ENCODE results near the gene MYLK.
"Not testable (repeated sequence)": the region's sequence is repeated elsewhere in the genome, so short reads cannot be mapped to it uniquely, and the experiment has no call there.

The MYLK gene

GRCh38 chr3:123629747-123630047 lies 254.4 kb downstream of the MYLK start:
- no peak overlapping the region for H3K4me3 ChIP-seq (ENCODE audit: low read depth, low read length)

DNA sequence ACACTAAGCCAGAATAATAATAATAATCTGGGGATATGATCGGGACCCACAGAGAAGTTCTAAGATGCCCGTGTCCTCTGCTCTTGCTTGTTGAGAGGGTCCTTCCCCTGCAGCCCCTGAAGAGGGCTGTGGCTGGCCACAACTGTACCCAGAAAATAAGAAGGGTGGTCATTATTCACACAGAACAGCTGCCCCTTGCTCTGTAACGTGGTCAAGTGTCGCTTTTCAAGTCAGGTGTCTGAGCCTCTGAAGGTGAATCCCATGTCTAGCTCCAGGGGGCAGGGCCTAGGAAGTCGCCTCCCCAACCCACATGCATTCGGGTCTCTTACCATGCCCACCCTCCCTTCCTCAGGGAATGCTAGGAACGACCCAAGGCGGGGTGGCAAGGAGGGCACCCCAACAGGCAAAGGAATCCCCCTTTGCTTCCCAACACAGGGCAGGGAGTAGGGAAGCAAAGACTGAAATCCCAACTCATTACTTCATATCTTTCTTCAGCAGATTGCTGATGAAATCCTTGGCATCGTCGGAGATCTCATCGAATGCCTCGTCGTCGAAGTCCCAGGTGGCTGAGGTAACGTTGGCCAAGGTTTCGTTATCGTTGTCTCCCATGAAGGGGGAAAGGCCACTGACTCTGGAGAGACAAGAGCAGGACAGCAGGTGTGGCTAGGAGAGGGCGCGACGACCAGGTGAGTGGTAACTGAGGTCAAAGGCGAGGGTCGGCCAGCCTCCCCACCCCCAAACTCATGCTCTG lies 255.0 kb downstream of the MYLK start:
- H3K4me3 ChIP-seq (ENCODE audit: low read depth, low read length), result no peak overlapping the region

GRCh38 chr3:123627673-123628670 lies 256.2 kb downstream of the MYLK start:
- no peak overlapping the region for H3K4me3 ChIP-seq (ENCODE audit: low read depth, low read length)

GRCh38 chr3:123626881-123627280 lies 257.3 kb downstream of the MYLK start:
- no peak overlapping the region for H3K4me3 ChIP-seq (ENCODE audit: low read depth, low read length)

DNA sequence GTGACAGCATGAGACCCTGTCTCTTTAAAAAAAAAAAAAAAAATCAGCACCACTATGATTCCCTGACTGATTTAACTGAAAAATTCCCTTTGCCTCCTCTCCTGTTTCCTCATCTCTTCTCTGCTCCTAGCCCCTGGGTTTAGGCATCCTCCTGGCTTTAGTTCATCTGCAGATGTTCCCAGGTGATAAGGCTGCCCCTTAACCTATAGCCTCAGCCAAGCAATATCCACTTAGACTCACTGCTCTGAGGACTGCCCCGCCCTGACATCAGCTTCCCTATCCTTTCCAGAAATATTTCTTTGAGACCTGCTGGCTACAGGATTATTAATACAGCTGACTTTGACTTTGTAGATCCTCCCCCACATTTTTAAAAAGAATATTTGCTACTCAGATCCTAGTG lies 259.8 kb downstream of the MYLK start:
- no peak overlapping the region for H3K4me3 ChIP-seq (ENCODE audit: low read depth, low read length)

DNA sequence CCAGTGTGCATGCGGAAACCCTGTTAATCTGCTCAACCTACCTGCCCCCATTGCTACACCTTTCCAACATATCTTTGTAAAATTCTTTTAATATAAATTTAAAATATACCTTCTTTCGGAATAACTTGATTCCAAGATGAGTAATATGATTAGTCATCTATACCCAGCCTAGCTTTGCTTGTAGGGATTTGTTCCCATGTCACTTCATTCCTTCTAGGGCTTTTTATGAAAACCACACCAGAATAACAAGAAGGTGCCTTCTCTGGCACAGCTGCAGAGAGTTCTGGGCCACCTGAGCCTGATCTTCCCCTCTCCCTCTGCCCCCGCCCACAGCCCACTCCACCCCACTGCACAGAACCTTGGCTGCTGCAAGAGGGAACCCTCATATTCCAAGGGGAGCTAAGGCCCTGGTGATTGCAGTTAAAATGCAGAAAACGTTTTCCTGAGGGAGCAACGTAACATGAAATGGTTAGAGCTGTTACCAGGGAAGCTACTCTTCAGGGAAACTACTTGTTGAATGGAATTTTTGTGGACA lies 260.7 kb downstream of the MYLK start:
- no peak overlapping the region for H3K4me3 ChIP-seq (ENCODE audit: low read depth, low read length)

DNA sequence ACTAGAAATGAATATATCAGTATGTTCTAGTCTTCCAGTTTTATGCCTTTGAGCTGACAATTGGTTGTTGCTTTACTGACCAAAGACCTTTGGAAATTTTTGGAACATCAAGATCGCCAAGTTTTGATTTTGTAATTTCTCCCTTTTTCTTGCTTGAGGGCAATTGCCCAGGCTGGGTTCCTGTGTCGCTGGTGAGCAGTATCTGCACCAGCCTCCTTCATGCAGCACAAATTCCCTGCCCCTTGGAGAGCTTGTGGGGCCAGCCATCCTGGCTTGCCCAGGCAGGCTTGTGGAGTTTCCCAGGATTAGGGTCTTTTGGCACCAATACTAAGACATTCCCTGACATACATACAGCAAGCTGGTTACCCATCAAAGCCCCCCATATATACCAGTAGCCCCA lies 261.4 kb downstream of the MYLK start:
- no peak overlapping the region for H3K4me3 ChIP-seq (ENCODE audit: low read depth, low read length)

DNA sequence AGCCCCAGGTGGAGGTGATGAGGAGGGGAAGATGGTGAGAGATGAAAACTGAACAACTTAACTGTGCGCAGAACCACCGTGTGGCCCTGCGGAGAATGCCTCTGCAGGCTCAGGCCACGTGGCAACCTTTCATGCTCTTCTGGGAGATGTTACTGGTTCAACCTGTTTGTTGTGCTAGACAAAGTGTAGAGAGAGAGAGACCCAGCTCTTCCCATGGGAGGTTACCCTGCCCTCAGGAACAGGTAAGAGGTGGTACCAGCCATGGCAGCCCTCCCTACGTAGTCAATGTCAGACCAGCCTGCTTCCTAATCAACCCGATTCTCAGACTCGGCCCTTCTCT lies 262.3 kb downstream of the MYLK start:
- H3K4me3 ChIP-seq (ENCODE audit: low read depth, low read length), result no peak overlapping the region

GRCh38 chr3:123621186-123621849 lies 262.8 kb downstream of the MYLK start:
- no peak overlapping the region for H3K4me3 ChIP-seq (ENCODE audit: low read depth, low read length)

GRCh38 chr3:123620343-123620742 lies 263.8 kb downstream of the MYLK start:
- no peak overlapping the region for H3K4me3 ChIP-seq (ENCODE audit: low read depth, low read length)

DNA sequence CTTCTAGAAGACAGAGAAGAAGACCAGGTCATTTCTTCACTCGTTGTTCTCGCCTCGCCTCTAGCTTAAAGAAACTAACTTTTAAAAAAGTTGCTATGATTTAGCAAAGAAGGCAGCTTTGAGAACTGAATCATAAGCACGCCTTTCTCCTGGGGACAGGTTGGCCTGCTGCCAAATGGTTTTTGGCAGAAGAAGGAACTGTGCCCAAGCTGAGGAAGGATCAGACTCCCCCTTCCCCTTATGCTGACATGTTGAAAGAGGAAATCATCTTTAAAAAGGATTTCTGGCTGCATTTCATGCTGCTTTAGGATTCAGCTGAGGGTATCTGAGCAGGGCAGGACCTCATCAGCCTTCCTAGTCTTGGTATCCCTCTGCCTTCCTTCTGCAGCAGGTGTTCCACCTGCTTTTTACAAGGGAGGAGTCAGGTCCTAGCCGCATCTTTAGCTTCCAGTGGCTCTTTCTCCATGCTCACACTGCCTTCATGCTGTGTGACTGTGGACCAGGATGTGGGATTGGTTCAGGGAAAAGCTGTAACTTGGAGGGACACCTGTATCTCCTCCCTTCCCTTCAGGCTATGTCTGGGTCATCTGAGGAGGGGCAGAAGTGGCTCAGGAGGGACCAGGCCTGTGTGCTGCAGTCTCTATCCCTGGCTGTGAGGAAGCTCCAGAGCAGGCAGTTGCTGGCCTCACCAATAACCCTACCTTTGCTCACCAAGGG lies 265.2 kb downstream of the MYLK start:
- H3K4me3 ChIP-seq (ENCODE audit: low read depth, low read length), result no peak overlapping the region

DNA sequence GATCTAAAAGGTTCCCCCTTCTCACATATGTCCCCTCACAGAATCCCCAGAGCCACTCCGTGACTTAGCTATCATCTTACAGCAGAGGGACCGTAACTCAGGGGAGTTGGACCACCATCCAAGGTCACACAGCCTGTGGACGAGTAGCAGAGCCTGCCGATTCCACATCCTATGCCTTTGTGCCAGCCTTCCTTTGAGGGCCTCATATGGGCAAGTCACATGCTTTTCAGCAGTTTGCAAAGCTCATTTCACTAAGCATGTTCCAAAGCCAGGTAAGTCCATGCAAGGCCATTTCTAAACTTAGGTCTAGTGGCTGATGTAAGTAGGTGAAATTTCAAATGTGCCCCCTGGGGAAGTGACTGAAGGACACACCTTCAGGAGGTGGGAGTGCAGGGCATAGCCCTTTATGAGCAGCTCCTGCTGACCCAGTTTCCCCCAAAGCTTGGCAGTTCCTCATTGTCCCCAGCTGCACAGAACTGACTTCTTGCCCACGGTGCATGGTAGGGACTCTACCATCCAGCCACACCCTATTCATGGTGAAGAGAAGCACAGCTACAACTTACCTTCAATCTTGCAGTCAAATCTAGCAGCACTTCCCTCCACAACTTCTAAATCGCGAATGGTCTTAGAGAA lies 265.9 kb downstream of the MYLK start:
- no peak overlapping the region for H3K4me3 ChIP-seq (ENCODE audit: low read depth, low read length)

- H3K4me3 ChIP-seq (ENCODE audit: low read depth, low read length), result no peak overlapping the region
These were observed 267.5 kb downstream of the MYLK start for GRCh38 chr3:123616593-123616992.

DNA sequence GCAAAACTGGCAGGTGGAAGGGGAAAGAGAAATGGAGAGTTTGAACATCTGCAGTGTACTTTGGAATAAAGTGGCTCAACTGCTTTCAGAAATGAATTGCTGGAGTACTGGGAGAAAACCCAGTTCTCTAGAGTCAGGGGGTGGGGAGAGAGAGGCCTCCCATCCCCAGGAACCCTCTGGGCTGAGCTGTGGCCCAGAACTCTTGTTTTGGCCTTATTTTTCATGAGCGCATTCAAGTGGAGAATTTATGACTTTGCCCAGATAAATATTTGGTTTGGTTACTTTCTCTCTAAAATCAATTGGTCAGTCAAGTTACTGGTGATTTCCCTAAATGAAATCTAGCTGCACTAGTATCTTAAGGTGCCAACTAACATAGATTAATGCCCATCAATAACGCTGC lies 270.6 kb downstream of the MYLK start:
- no peak overlapping the region for H3K4me3 ChIP-seq (ENCODE audit: low read depth, low read length)

DNA sequence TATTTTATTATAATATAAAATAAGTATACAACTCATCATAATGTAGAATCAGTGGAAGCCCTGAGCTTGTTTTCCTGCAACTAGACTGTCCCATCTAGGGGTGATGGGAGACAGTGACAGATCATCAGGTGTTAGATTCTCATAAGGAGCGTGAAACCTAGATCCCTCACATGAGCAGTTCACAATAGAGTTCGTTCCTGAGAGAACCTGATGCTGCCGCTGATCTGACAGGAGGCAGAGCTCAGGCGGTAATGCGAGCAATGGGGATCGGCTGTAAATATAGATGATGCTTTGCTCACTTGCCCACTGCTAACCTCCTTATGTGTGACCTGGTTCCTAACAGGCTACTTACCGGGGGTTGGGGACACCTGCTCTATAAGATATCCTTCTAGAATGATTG lies 272.5 kb downstream of the MYLK start:
- H3K4me3 ChIP-seq (ENCODE audit: low read depth, low read length), result not testable (repeated sequence)

- H3K4me3 ChIP-seq (ENCODE audit: low read depth, low read length), result no peak overlapping the region
These were observed 273.1 kb downstream of the MYLK start for GRCh38 chr3:123611082-123611481.

- H3K4me3 ChIP-seq (ENCODE audit: low read depth, low read length), result no peak overlapping the region
These were observed 273.8 kb downstream of the MYLK start for GRCh38 chr3:123610331-123610730.

- H3K4me3 ChIP-seq (ENCODE audit: low read depth, low read length), result no peak overlapping the region
These were observed 275.1 kb downstream of the MYLK start for GRCh38 chr3:123609063-123609462.

DNA sequence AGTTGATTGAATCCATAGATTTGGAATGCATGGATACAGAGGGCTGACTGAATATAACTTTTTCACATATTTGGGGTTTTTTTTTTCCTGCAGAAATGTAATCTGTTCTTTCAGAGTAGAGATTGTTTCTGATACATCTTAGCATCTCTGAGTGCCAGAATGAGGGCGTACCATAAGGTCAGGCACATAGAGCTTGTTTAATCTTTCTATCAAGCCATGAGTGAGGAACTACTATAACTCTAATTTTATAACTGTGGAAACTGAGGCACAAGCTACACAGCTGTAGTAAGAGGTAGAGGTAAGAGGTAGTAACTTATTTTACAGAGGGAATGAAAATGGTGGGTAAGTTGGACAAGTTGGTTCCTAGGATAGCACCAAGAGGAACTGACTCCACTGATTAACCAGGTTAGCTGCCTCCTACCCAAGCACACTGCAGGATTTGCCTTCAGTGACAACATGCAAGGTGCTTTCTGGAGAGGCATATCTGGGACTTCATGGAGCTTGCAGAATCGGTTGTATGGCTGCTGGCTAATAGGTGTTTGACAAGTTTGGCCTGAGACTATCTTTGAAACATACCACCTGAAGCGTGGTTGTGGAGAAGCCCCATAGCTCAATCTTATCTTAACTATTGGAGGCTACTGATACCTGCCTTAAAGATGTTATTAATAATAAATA lies 275.7 kb downstream of the MYLK start:
- no peak overlapping the region for H3K4me3 ChIP-seq (ENCODE audit: low read depth, low read length)

- H3K4me3 ChIP-seq (ENCODE audit: low read depth, low read length), result no peak overlapping the region
These were observed 277.6 kb downstream of the MYLK start for GRCh38 chr3:123606527-123606926.

Data from iPS-11a (cell line).